Dermis microvascular lymphatic vessel endothelial cell (primary cell): ENCODE data around the gene CCDC50. TPM values are rescaled to one million over a fixed set of nuclear protein-coding genes. Genes with fewer than 3 reads are reported as not detected.
A peak's percentile ranks its signal among the peaks of the same experiment; 100 is the strongest.

Experiments
- DNase-seq, 2 donors: peaks; one replicate each; pipeline versions ENCODE4 v3.0.0 to v3.0.0-alpha.2; 2010; ENCODE audit warnings: low read depth in 2 of 2
- total RNA-seq: library from RNA; depleted of rRNA; stranded (reverse); fragments of >200 nt; gene quantifications from 2 replicates; pipeline ENCODE4 v1.2.1, GENCODE V29; 2014

CCDC50 gene, protein sequence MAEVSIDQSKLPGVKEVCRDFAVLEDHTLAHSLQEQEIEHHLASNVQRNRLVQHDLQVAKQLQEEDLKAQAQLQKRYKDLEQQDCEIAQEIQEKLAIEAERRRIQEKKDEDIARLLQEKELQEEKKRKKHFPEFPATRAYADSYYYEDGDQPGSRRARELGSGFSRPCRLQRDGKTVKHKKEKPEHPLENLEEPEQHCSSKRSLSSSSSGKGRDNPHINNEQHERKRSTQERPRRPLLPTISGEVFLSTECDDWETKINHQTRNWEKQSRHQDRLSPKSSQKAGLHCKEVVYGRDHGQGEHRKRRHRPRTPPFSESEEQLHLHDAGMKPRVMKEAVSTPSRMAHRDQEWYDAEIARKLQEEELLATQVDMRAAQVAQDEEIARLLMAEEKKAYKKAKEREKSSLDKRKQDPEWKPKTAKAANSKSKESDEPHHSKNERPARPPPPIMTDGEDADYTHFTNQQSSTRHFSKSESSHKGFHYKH
- 89.8 and 97.0 TPM in 2 replicates for total RNA-seq

DNA sequence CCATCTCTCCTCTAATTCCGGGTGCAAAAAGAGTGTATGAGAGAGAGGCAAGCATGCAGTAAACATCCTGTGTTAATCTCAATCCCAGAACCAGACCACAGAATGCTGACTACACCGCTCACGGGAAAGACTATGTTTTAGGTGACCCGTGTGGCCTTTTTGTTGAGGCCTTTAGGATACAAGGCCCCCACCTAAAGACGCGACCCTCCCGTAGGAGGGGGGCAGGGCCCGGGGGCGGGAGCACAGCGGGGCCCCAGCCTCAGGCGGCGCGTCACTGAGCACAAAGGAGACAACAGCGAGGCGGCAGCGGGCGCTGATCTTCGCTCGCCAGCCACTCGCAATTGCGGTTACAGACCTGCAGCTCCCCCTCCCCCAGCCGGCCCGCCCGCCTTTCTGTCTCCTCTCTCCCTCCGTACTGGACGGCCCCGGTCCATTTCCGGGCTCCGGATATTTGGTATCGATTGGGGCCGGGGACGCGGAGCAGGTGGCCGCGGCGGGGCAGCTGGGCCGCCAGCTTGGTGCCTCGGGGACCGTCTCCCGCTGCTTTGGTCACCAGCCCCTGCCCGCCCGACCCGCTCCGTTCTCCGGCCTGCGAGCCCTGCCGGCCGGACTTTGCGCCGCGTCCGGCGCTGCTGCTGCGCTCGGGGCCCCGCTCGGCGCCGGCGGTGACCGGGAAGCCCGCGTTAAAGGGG is at the start of gene CCDC50:
CCDC50 (plus strand) TSS at position 433 of the 692 bp plus-strand sequence. CDS start 281 bp downstream, outside the sequence.
- DNase-seq, result peak; percentile 57 to 88

DNA sequence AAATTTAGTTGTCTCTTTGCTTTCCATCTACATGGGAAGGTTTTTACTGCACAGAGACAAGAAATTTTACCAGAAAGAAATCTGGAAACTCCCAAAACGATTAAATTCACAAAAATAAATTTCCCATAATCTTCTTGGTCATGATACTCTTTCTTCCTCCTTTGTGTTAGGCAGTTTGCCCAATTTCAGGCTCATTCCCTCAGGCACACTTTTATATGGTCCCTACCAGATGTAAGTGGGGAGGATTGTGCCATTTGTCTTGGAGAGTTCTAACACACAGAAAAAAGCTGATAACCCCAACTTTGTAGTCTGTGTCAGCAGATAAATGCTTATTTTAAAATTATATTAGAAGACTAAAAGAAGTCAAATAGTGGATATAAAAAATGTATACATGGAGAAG is 49.1 kb upstream of the CCDC50 start:
- no peak for DNase-seq

DNA sequence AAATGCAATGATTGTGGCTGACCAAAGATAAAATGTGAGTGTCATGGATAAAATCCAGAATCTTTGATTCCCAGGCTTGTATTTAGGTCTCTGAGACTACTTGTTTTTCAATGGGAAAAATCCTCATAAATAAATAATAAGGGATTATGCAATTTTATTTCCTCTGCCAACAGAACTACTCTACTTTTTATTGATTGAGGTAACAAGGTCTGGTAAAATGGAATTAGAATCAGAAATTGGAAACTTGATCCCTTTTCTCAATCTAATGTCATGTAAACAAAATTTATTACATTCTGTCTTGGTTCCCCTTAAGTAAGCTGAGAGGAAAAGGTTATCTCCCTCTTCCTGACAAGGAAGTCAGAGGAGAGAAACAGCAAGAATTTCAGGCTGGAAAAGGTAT is 48.3 kb upstream of the CCDC50 start:
- no peak for DNase-seq

DNA sequence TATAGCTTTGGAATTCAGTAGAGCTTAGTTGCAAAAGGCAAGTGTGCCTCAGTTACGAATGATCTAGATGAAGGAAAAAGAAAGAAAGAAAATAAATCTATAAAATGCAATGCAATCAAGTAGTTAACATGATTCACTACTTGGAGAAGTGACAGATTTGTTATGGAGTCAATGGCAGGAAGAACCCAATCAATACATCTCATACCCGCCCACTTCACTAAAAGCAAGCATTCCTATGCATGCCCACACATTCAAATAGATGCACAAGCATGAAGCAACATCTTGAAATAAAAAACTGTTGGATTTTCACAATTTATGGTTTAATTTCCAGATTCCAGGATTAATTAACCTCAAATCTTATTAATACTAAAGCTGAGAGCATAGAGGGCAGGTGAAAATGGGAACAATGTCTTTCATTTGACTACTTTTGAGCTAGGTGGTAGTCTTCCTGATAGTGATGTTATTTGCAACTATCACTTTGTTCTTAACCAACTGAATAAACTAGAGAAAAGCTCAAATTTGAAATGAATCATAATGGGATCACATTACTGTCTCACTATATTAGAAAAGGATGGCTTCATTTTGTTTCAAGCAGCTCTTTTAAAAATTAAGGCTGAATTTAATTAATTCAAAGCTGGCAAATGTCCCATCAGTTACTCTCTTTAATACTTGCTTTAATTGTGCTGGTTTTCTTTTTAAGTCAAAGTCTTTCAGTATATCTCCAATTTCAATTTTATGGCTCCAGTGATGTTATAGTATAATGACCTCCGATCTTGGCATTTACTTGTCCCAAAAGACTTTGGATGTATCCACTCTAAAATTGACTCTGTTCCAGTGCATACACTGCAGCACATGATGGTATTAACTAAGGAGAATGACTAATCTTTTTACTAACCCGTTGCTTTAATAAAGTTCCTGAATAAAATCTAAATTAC is 46.7 kb upstream of the CCDC50 start:
- DNase-seq, result no peak

DNA sequence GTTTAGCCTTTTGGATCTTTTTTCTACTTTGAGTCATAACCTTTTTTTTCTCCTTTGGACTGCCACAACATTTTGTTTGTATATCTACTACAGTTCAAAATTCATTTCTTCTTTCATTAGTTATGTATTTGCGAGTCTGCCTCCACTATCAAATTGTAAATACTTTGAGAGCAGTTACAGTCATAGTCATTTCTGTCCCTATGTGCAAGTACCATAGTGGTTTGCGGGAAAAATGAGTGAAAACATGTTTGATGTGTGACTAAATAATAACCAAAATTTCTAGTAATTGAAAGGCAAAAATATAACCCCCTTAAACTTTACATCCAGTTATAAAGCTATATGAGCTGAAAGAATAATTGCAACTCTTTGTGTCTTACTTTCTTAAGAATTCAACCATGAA is 45.8 kb upstream of the CCDC50 start:
- no peak for DNase-seq

DNA sequence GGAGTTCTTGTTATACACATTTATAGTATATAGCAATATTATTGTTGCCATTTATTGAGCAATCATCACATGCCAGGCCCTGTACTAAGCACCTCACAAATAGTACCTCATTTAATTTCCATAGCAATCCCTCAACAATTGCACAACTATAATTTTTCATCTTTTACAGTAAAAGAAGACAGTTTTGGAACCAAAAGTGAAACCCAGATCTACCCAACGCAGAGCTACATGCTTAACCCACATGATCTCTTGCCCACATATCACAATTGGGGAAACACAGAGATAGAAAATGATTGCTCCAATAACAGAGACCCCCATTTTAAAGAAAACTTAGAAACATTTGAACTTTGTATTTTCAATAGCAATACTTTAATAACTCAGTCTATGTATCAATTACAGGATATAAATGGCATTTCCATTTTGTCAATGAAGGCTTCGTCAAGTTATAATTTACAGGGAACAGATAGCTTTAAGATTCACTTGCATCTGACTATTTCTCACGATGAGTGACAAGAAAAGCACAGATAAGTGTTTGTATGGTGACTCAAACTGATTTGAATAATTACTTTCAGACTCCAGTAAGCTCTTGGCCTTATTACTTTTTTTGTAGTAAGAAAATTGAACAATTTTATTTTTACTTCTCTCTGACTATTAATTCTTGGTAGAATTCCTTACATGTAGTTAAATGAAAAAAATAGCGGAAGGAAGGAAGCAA is 38.7 kb upstream of the CCDC50 start:
- DNase-seq, result no peak

DNA sequence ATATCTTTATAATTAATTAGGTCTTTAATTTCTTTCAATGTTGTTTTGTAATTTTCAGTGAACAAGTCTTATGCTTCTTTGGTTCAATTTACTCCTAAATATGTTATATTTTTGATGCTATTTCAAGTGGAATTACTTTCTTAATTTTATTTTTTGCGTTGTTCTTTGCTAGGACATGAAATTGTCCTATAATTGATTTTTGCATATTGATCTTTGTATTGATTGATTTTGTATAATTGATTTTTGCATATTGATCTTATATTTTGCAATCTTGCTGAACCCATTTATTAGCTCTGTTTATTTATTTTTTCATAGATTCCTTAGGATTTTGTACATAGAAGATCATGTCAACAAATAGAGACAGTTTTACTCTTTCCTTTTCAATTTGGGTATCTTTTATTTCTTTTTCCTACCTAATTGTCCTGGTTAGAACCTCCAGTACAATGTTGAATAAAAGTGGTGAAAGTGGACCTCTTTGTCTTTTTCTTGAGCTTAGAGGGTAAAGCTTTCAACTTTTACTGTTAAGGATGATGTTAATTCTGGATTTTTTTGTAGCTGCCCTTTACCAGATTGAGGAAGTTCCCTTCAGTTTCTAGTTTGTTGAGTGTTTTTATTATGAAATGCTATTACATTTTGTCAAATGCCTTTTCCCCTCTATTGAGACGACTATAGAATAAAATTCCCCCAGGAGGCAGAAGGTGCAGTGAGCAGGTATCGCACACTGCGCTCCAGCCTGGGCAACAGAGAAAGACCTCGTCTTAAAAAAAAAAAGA is 36.8 kb upstream of the CCDC50 start:
- no peak for DNase-seq

DNA sequence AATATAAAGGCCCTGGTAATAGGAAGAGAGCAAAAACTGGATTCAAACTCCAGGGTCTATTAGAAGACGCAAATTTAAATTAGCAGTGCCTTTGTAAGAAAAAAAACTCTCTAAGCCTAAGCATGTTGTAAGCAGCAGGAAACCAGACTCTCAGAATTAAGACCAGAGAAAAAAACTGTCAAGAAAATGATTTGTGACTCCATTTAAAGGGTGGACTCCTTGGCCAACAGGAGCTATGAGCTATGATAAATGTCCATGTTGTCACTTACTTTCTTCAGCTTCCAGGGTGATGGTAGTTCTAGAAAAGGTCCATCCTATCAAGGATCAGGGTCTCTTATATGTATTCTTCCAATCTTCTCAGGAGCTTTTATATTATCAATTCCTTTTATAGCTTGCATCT is 34.9 kb upstream of the CCDC50 start:
- no peak for DNase-seq

DNA sequence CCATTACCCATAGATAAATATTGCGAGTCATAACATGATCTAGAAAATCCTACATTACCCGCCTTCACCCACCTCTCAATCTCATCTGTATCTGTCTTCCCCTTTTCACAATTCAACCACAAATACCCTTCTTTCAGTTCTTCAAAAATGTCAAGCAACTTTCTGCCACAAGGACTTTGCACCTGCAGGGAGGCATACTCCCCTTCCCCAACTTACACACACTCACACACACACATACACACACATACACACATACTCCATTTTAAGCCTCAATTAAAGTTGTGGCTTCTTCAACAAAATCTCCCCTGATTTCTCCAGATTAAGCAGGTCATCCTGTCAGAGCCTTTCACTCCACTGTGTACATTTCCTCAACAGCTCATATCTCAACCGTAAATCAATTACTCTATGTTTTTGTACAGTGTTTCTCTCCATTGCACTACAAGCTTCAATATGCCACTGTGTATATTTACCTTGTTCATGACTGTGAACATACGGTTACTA is 33.1 kb upstream of the CCDC50 start:
- DNase-seq, result no peak

DNA sequence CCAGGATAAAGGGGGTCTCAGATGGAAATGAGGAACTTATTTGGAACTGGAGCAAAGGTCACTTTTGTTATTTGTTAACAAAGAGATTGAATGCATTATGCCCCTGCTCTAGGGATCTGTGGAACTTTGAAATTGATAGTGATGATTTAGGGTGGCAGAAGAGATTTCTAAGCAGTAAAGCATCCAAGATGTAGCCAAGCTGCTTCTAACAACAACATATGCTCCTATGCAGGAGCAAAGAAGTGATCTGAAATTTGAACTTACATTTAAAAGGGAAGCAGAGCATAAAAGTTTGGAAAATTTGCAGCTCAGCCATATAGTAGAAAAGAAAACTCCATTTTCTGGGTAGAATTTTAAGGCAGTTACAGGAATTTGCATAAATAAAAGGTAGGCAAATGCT is 30.3 kb upstream of the CCDC50 start:
- DNase-seq, result no peak

DNA sequence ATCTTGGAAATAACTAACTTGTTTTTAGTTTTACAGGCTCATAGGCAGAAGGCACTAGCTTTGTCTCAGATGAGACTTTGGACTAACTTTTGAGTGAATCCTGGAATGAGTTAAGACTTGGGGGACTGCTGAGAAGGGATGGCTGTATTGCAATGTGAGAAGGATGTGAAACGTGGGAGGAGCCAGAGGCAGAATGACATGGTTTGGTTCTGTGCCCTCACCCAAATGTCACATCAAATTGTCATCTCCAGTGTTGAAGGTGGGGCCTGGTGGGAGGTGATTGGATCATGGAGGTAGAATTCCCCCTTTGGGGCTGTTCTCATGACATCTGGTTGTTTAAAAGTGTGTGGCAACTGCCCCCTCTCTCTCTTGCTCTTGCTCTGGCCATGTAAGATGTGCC is 28.8 kb upstream of the CCDC50 start:
- no peak for DNase-seq

DNA sequence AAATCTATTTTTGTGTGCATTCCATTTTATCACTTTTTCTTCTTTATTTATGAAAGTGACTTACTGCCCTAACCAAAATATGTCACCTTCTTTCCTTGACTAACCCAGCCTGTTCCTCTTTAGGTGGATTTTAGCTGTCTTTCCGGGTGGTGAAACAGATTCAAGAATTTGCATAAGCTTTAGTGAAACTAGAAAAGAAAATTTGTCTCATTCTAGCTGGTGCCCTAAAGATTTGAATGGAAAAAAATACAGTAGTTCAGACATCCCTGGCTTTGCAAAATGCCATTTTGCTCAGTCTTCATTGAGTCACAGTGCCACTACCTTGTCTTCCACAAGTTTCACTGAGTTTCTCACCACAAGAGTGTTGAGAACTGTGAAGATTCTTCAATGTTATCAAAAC is 28.2 kb upstream of the CCDC50 start:
- DNase-seq, result no peak

DNA sequence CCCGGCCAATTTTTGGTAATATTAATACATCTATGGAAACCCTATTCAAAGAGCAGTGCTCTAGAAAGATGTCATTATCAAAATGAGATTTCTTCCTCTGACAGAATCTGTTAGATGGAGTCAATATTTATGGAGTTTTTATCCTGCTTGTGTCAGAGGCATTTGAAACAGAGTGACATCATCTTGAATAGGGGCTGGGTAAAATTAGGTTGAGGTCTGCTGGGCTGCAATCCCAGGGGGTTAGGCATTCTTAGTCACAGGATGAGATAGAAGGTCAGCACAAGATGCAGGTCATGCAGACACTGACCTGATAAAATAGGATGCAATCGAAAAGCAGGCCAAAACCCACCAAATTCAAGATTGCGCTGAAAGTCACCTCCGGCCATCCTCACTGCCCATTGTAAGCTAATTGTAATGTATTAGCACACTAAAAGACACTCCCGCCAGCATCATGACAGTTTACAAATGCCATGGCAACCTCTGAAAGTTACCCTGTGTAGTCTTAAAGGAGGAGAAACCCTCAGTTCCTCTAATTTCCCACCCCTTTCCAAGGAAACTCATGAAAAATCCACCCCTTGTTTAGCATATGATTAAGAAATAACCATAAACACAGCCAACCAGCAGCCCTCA is 27.3 kb upstream of the CCDC50 start:
- DNase-seq, result no peak

DNA sequence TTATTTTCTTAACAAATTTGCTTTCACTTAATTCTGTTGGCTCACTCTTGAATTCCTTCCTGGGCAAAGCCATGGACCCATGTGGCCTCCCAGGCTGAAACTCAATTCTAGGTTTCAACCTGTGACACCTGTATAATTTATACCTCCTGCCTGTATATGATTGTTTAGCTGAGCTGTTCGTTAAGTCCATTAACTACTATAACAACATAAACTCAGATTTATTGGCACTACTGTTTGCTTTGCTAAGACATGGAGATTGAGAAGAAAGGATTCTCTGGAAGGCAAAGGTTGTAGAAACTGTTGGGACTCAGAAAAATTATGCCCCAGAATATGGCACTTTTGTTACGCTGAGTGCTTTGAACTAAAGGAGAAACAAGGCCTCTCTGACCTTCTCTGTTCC is 26.7 kb upstream of the CCDC50 start:
- DNase-seq, result no peak

DNA sequence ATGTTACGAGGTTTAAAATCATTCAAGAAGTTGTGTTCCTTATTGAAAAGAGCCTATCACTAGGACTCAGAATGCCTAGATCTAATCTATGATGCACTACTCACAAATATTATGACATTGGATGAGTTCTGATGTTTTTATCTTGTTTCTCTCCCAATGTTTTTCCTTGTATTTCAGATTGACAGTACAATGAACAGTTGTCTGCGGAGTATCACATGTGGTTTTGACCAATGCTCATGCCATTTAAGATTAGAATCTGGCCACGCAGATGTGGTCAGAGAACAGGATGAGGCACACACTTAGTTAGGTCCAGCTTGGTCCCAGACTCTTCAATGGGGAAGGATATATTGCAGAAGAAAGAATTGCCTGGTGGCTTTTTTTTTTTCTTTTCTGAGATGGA is 25.6 kb upstream of the CCDC50 start:
- DNase-seq, result no peak

DNA sequence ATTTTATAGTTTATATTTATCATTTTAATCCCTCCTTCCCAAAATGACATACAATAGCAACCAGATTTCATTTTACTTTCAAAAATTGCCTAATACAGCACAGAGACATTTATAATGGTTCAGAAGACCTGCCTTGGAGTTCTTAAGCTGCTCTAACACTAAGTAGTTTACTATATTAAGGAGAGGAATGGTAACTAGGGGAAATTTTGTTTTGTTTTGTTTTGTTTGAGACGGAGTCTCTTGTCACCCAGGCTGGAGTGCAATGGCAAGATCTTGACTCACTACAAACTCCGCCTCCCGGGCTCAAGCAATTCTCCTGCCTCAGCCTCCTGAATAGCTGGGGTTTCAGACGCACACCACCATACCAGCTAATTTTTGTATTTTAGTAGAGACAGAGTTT is 22.8 kb upstream of the CCDC50 start:
- DNase-seq, result no peak

DNA sequence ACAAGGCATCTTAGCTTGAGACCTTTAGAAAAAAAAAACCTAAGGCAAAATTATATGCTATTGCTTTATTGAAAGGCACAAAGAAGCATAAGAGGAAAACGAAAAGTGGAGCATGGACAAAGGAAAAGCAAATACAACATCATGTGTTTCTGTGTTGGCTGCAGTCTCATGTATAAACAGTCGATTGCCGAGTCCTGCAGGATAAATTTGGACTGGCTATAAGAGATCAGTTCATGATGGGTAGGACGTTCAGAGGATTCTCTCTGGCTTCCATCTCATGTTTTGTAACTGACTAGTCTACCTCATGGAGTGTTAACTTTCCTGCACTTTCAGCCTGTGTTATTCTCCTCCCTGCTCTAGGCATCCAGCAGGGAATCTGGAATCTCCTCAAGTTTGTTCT is 21.9 kb upstream of the CCDC50 start:
- no peak for DNase-seq

DNA sequence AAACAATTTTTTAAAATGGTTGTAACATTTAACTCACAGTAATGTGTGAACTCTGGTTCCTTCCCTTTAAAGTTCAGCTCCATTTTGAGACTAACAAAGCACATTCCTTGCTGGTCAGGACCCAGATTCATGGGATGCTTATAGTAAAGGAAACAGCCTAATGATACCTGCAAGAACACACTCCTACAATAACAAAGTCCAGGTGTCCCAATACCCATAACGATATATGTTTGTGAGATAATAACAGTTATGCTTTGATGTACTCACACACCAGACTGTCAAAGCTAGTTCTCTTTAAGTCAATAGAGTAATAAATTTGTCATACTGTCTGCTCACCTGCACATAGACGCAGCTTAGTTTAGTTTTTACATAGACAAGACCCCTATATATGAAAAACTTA is 15.9 kb upstream of the CCDC50 start:
- no peak for DNase-seq

DNA sequence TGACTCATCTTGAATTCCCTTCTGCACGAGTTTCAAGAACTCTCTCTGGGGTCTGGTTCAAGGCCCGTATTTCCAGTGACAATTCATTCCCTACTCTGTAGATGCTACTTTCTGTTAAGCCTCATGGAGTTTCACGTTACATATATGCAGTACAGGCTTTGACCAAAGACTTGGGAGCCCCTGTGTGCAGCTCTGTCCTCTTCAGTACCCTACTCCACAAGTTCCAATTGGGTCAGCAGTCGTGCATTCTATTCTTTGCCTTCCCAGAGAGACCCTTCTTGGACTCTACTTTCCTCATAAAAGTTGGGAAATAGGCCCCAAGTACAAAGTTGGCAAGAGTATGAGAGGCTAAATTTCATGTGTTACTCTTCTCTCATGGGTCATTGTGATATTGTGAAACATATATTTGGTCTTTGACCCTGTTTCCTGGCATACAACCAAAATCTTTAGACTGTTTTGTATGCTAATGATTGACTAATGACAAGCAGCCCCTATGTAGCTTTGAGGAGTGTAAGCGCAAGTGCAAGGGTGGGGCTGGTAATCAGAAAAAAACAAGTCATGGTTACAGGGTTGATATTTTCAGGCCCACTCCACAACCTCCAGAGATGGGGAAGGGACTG is 15.0 kb upstream of the CCDC50 start:
- no peak for DNase-seq
